HG02973 (cell line): Measurements from ENCODE around the gene RFX6.

Experiments
- ATAC-seq: cut with Tn5 transposase; IDR thresholded peaks from one replicate; pipeline ENCODE4 v1.9.1; 2021; ENCODE audit warnings: moderate library complexity; ENCODE audit not compliant: unreplicated experiment

Gene RFX6

DNA sequence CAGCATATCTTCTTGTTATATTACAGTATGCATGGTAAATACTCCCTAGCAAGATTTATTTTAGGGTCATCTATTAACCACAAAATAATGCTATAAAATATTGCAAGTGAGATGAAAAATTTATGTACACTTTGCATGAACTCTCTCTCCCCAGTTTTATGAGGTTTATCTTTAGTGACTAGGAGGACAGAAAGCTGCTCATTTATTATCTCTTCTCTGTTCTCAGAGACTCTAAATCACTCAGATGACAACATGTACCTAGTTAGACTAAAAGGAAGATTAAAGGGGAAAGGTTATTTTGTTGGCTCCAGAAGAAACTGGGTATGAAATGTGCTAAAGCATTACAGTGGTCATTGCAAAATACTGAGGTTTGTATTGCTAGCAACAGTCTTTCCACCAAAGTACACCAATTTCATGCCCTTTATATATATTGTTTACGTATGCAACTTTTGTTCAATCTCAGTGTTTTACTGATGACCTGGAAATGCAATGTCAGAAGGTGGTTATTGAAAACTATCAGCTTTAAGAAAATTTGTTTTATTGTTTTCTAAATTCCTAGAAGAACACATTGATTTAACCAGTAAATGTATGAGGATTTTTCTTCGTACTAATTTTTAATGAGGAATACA is 11.8 kb downstream of the RFX6 start:
- ATAC-seq = no peak

GRCh38 chr6:116894669-116895068 is 17.6 kb downstream of the RFX6 start:
- ATAC-seq = no peak

- ATAC-seq = no peak
Observed at GRCh38 chr6:116895935-116896334, 18.9 kb downstream of the RFX6 start.

GRCh38 chr6:116902634-116903033 is 25.6 kb downstream of the RFX6 start:
- ATAC-seq = no peak

DNA sequence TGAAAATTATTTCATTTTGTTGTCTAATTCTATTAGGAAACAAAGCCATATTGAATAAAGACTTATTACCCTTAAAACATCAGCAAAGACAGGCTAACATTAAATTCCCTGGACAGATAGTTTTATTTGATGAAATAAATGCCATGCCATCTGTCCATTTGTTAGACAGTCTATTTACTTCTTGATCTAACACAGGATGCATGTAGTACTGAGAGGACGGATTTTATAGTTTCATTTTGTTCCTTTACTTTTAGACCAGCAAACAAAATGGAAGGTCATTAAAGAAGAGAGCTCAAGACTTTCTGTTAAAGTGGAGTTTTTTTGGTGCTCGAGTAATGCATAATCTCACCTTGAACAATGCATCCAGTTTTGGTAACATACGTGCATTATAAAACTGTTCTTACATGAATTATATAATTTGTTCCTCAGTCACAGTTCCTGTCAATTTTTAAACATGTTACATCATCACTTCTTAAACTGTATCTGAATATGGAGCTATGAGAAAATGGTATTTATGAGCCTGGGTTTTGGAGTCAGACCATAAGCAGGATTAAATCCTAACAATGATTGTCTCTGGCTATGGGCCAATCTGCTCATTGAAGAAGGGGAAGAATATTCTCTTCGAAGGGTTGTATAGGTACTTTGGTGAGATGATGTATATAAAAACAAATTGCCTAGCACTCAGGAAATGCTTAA is 46.0 kb downstream of the RFX6 start:
- ATAC-seq = no peak

DNA sequence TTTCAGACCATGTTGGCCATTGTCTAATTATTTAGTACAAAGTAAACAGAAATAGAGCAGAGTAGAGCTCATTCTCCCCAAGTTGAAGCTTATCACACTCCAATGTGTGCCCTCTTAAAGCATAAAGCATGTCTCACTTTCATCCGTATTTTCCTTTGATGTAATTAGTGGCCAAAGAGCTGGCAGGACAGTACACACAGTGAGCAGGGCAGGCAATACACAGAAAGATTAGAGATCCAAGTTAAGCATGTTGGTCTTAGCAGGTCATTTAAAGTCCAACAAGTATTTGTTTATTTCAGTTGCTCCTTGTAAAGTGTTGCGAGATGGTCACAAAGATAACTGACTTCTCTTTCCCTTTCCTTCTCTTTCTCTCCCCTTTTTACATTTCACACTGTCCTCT is 47.2 kb downstream of the RFX6 start:
- no peak for ATAC-seq

GRCh38 chr6:116925088-116925794 is 48.2 kb downstream of the RFX6 start:
- ATAC-seq = no peak

- ATAC-seq = no peak
Observed at GRCh38 chr6:116928677-116929076, 51.6 kb downstream of the RFX6 start.

- ATAC-seq = no peak
Observed at GRCh38 chr6:116929825-116930224, 52.8 kb downstream of the RFX6 start.

GRCh38 chr6:116931456-116931855 is 54.4 kb downstream of the RFX6 start:
- no peak for ATAC-seq

DNA sequence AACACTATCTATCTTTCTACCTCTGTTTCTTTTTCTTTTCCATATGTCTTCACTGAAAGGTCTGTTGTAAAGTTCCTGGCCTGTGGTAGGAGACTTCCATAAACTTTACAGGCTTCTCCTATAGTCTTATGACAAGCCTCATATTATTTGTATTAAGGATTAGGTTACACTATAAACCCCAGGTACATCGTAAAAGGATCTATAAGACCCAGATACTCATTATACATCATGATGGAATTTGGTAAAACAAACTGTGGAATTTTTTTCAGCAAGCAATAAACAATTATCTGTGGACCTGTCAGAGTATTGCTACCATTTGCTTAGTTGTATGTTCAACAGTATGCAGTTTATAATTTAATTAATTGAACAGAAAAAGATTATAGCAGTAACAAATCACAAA is 55.5 kb downstream of the RFX6 start:
- no peak for ATAC-seq

- no peak for ATAC-seq
Observed at GRCh38 chr6:116933485-116933884, 56.4 kb downstream of the RFX6 start.

DNA sequence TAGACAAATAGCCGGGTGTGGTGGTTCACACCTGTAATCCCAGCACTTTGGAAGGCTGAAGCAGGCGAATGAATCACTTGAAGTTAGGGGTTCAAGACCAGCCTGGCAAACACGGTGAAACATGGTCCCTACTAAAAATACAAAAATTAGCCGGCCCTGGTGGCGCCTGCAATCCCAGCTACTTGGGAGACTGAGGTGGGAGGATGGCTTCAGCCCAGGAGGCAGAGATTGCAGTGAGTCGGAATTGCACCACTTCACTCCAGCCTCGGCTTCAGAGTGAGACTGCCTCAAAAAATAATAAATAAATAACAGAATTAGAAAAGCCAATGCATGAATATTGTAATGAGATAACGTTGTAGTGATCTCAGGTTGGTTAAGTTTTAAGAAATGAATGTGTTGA is 61.3 kb downstream of the RFX6 start:
- ATAC-seq = no peak

DNA sequence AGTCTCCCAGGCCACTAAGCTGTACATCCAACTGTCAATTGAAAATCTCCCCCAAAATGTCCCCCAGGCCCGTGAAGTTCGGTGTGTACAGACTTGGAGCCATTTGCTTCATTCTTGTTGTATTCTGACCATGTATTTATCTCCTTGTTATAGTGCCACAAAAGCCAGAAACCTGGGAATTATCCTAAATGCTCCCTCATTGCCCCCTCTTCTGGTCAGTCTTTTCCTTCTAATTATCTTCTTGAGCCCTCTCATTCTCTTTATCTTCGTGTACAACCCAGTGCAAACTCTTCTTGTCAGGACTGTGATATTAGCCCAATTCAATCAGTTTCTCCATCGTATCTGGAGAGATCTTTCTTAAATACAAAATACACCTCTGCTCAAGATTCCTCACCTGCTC is 64.7 kb downstream of the RFX6 start:
- ATAC-seq = no peak

DNA sequence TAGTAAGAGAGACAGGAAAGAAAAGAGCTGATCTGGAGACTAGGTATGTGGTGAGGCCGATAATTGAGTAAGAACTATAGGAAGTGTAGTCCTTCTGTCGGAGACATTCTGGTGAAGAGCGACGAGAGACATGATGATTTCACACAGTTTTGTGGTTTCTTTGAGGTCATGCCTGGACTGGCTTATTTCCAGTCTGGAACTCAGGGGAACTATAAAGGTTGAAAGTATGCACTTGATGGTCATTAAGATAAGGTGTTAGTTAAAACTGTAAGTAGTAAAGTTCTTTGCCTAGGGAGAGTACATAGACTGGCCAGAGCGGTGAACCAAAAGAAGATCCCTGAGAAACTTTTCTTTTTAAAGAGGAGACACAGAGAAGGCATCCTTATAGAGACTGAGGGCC is 68.8 kb downstream of the RFX6 start:
- ATAC-seq = no peak

- no peak for ATAC-seq
Observed at GRCh38 chr6:116948533-116949304, 71.7 kb downstream of the RFX6 start.

DNA sequence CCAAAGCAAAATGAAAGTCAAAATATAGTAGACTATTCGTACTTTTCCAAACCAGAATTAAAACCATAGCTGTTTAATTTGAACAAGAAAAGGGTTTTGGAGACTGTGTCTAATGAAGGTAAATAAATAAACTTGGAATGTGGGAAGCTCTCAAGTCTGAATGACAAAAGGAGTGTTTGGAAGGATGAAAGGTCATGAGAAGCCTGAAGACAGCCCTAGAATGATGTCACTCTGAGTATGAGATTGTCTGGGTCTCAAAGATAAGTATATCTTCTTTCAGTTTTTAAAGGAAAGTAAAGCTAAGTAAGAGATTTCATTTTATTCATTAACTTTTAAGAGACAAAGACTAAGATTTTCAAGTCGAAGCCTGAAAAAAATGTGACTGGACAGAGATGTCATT is 72.9 kb downstream of the RFX6 start:
- ATAC-seq = no peak

- ATAC-seq = no peak
Observed at GRCh38 chr6:116954335-116954734, 77.3 kb downstream of the RFX6 start.

GRCh38 chr6:116954938-116955337 is 77.9 kb downstream of the RFX6 start:
- ATAC-seq = no peak

- ATAC-seq = no peak
Observed at GRCh38 chr6:116955773-116956172, 78.7 kb downstream of the RFX6 start.

GRCh38 chr6:116963972-116964371 is 86.9 kb downstream of the RFX6 start:
- ATAC-seq = no peak
